Neural crest cell (in vitro differentiated cells): ENCODE measurements around the gene ZMAT5. TPM values are rescaled to one million over a fixed set of nuclear protein-coding genes. Genes with fewer than 3 reads are reported as not detected.
A peak's percentile ranks its signal among the peaks of the same experiment; 100 is the strongest.

Experiments used
- DNase-seq: peaks from one replicate; pipeline ENCODE4 v3.0.0; 2021; ENCODE audit warnings: low read depth, mixed read lengths, low spot score
- H3K27ac Mint-ChIP-seq: one replicate; pipeline ENCODE4 v1.8.0; 2021; ENCODE audit warnings: mild to moderate bottlenecking, mixed read lengths; ENCODE audit not compliant: unreplicated experiment
- H3K27me3 Mint-ChIP-seq: 2 replicates; pipeline ENCODE4 v1.8.0; 2021; ENCODE audit warnings: low read depth, mild to moderate bottlenecking, mixed read lengths
- H3K36me3 Mint-ChIP-seq: 2 replicates; pipeline ENCODE4 v1.8.0; 2021; ENCODE audit warnings: low read depth, mild to moderate bottlenecking, mixed read lengths
- H3K4me1 Mint-ChIP-seq: 2 replicates; pipeline ENCODE4 v1.8.0; 2021; ENCODE audit warnings: mixed read lengths
- H3K4me3 Mint-ChIP-seq: one replicate; pipeline ENCODE4 v1.8.0; 2021; ENCODE audit warnings: mild to moderate bottlenecking, mixed read lengths
- H3K9me3 Mint-ChIP-seq: 2 replicates; pipeline ENCODE4 v1.8.0; 2021; ENCODE audit warnings: mixed read lengths
- total RNA-seq: library from RNA; stranded (reverse); gene quantifications from 2 replicates; pipeline ENCODE4 v1.2.1, GENCODE V29; 2021
- TF ChIP-seq, protein P1 (sequence below): fragments of 200-600 bp; sonication (generic); conservative IDR thresholded peaks from 2 replicates; pipeline ENCODE4 v1.5.0; 2021; ENCODE audit warnings: antibody characterized with exemption, mild to moderate bottlenecking

ZMAT5 gene
- total RNA-seq, 1 donor from 2014 or later: 25.3 TPM

DNA sequence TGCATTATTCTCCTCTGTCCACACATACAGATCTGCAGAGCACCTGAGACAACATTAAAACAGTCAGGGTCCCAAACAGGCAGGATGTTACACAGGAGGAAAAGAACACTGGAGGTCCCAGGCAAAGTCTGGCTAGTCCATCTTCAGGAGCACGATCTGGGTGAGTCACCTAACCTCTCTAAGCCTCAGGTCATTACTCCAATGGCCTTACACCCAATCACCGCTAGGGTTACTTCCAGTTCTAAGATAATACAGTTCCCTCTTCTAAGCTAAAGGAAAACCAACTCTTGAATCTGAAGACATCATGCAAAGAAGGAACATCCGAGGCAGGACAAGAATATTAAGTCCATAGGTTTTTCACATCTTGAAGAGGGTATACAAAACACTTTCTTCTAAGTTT lies 46.8 kb upstream of the ZMAT5 start:
- Mint-ChIP-seq H3K27me3 (no peaks in the 10 kb centered on the region), H3K9me3 (no peaks in the 10 kb centered on the region), H3K4me3 (no peak overlapping the region), H3K36me3 (peaks cover 10% of the 10 kb centered on the region), H3K27ac (no peak overlapping the region), H3K4me1 (no peaks in the 10 kb centered on the region)
- TF ChIP-seq, protein P1, sequence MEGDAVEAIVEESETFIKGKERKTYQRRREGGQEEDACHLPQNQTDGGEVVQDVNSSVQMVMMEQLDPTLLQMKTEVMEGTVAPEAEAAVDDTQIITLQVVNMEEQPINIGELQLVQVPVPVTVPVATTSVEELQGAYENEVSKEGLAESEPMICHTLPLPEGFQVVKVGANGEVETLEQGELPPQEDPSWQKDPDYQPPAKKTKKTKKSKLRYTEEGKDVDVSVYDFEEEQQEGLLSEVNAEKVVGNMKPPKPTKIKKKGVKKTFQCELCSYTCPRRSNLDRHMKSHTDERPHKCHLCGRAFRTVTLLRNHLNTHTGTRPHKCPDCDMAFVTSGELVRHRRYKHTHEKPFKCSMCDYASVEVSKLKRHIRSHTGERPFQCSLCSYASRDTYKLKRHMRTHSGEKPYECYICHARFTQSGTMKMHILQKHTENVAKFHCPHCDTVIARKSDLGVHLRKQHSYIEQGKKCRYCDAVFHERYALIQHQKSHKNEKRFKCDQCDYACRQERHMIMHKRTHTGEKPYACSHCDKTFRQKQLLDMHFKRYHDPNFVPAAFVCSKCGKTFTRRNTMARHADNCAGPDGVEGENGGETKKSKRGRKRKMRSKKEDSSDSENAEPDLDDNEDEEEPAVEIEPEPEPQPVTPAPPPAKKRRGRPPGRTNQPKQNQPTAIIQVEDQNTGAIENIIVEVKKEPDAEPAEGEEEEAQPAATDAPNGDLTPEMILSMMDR: peak; percentile 12
- DNase-seq: no peak

DNA sequence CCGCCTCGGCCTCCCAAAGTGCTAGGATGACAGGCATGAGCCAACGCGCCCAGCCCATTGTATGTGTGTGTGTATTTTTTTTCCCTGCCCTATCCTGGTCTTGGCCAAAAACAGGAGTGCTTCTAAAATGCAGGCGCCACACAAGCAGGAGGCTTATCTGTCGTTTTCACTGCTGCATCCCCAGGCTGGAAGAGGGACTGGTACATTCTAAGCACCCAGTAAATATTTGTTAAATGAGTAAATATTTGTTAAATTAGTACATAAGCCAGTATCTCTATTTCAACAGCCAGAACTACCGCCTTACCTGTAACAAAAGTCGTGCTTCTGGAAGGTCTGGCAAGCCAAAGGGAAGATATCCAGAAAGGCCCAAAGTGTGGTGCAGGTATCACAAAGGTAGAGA lies 46.3 kb upstream of the ZMAT5 start:
- peaks cover 10% of the 10 kb centered on the region for H3K36me3 Mint-ChIP-seq
- H3K4me3 Mint-ChIP-seq: no peak overlapping the region
- H3K4me1 Mint-ChIP-seq: no peaks in the 10 kb centered on the region
- H3K27me3 Mint-ChIP-seq: no peaks in the 10 kb centered on the region
- DNase-seq: no peak
- TF ChIP-seq, protein P1: no peak
- H3K9me3 Mint-ChIP-seq: no peaks in the 10 kb centered on the region
- no peak overlapping the region for H3K27ac Mint-ChIP-seq

DNA sequence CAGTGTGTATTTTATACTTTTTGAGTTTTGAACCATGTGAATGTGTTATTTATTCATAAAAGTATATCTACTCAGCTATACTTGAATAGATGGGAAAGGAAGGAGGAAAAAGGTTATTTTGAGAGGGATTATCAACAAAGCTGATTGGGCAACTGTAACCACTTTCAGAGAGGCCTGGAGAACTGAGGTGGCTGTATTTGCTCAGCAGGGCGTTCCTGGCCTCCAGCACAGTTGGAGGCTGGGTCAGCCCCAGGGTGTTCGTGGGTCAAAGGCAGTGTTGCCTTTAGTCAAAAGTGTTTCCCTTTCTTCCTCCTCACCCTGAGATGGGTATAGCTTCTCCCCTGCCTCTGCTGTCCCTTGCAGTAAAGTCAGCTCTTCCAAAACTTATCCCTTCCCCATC lies 44.6 kb upstream of the ZMAT5 start:
- Mint-ChIP-seq H3K27ac (no peak overlapping the region), H3K27me3 (no peaks in the 10 kb centered on the region), H3K4me3 (no peak overlapping the region), H3K36me3 (peaks cover 10% of the 10 kb centered on the region), H3K9me3 (no peaks in the 10 kb centered on the region), H3K4me1 (no peaks in the 10 kb centered on the region)
- no peak for DNase-seq
- TF ChIP-seq, protein P1: no peak

DNA sequence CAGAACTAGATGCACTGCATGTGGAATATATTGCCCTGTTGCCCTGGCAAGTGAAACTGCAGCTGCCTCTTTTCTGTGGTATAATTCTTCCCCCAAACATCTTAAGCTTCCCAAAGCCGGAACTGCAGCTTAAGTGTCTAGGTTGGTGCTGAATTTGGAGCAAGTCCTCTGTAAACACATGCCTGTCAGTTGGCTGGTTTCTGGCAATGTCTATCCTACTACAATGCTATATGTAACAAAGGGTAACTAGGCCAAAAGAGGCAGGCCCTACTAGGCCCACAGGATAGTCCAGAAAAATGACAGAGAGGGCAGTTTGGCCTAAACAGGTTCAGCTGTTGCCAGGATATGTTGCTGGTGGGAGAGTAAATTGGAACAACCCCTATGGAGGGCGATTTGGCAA lies 43.4 kb upstream of the ZMAT5 start:
- Mint-ChIP-seq H3K27me3 (no peaks in the 10 kb centered on the region), H3K4me1 (no peaks in the 10 kb centered on the region), H3K4me3 (no peak overlapping the region), H3K27ac (no peak overlapping the region), H3K9me3 (no peaks in the 10 kb centered on the region), H3K36me3 (peaks cover 7% of the 10 kb centered on the region)
- TF ChIP-seq, protein P1: no peak
- no peak for DNase-seq

GRCh38 chr22:29806196-29806595 lies 39.4 kb upstream of the ZMAT5 start:
- no peak overlapping the region for H3K27ac Mint-ChIP-seq
- TF ChIP-seq, protein P1: no peak
- no peak overlapping the region for H3K4me3 Mint-ChIP-seq
- no peaks in the 10 kb centered on the region for H3K27me3 Mint-ChIP-seq
- H3K36me3 Mint-ChIP-seq: peaks cover 6% of the 10 kb centered on the region
- no peaks in the 10 kb centered on the region for H3K9me3 Mint-ChIP-seq
- DNase-seq: no peak
- no peaks in the 10 kb centered on the region for H3K4me1 Mint-ChIP-seq

GRCh38 chr22:29804985-29805384 lies 38.2 kb upstream of the ZMAT5 start:
- no peak overlapping the region for H3K27ac Mint-ChIP-seq
- TF ChIP-seq, protein P1: no peak
- no peak for DNase-seq
- no peak overlapping the region for H3K4me3 Mint-ChIP-seq
- no peaks in the 10 kb centered on the region for H3K27me3 Mint-ChIP-seq
- no peaks in the 10 kb centered on the region for H3K9me3 Mint-ChIP-seq
- H3K4me1 Mint-ChIP-seq: no peaks in the 10 kb centered on the region
- H3K36me3 Mint-ChIP-seq: peaks cover 5% of the 10 kb centered on the region
